CD4-positive, alpha-beta T cell treated with Interleukin-15 for 4 hours (primary cell): ENCODE results near the gene AMIGO2.
"Not testable (repeated sequence)": the region's sequence is repeated elsewhere in the genome, so short reads cannot be mapped to it uniquely, and the experiment has no call there.

ENCODE experiments used
- DNase-seq: peaks from one replicate; pipeline ENCODE4 v3.0.0-alpha.2; 2020; ENCODE audit warnings: low spot score

AMIGO2 gene, protein sequence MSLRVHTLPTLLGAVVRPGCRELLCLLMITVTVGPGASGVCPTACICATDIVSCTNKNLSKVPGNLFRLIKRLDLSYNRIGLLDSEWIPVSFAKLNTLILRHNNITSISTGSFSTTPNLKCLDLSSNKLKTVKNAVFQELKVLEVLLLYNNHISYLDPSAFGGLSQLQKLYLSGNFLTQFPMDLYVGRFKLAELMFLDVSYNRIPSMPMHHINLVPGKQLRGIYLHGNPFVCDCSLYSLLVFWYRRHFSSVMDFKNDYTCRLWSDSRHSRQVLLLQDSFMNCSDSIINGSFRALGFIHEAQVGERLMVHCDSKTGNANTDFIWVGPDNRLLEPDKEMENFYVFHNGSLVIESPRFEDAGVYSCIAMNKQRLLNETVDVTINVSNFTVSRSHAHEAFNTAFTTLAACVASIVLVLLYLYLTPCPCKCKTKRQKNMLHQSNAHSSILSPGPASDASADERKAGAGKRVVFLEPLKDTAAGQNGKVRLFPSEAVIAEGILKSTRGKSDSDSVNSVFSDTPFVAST

GRCh38 chr12:47079468-47079980, at the start of gene AMIGO2, which contains the start of gene PCED1B:
AMIGO2 (minus strand) TSS chr12:47079959; CDS start chr12:47079002, 957 bp downstream.
PCED1B (plus strand) TSS chr12:47079621; CDS start chr12:47235064, 155,443 bp downstream.
- DNase-seq: peak; percentile 69

- DNase-seq: no peak
Observed at GRCh38 chr12:47126246-47126645, 46.5 kb upstream of the AMIGO2 start.

- DNase-seq: no peak
Observed at GRCh38 chr12:47124451-47124850, 44.7 kb upstream of the AMIGO2 start.

DNA sequence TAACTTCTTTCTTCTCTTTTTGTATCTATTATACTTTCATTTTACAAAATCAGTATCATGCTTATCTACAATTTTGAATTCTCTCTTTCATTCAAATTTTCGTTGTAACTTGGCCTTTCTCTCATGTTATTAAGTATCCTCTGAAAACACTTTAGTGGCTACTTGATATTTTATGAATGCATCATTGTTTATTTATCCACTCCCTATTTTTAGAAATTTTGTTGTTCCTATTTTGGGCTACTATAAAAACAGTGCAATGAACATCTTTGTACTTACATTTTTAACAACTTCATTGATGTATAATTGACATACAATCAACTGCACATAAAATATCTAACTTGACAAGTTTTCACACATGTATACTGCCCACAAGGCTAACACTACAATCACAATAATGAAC, 44.0 kb upstream of the AMIGO2 start:
- no peak for DNase-seq

DNA sequence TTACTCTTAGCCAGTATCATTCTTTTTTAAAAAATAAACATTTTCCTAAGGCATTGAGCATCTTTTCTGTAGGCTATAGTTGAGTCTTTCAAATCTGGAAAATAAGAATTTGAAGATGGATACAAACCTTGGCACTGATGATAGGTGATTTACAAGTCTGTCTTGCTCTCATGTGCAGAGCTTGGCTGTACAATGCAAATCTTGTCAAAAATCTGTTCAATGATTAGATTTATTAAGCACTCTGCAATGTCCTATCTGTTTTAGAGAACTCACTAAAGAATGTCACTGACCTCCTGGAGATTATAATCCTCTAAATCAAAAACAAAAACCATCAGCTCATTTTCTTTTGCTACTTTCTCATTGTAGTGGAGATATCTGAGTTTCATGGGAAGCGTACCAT, 42.8 kb upstream of the AMIGO2 start:
- no peak for DNase-seq

GRCh38 chr12:47121146-47121545, 41.4 kb upstream of the AMIGO2 start:
- DNase-seq: no peak

DNA sequence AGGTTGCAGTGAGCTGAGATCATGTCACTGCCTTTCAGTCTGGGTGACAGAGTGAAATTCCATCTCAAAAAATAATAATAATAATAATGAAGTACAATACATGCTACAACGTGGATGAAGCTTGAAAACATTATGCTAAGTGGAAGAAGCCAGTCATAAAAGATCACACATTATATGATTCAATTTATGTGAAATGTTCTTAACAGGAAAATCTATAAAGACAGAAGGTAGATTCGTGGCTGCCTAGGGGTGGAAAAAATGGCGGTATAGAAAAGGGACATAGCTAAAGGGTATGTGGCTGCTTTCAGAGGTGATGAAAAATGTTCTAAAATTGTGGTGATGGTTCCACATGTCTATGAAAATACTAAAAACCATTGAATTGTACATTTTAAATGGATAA, 41.0 kb upstream of the AMIGO2 start:
- no peak for DNase-seq

GRCh38 chr12:47117305-47117704, 37.5 kb upstream of the AMIGO2 start:
- DNase-seq: not testable (repeated sequence)

DNA sequence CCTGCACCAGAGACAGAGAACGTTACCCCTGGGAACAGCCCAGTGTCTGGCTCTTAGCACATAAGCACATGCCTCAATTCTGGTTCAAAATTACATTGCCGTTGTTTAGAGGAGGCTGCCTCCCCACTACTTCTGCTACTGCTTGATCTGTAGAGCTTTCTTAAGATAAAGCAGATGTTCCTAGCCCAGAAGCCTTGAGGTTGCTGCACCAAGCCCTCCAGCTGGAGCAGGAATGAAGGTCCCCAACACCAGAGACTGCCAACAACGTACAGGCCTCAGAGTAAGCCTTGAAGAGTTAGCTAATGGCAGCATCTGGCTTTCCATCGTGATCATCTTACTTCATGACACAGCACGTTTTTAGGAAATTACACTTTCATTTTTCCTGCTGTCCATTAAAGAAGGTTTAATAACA, 34.7 kb upstream of the AMIGO2 start:
- no peak for DNase-seq

DNA sequence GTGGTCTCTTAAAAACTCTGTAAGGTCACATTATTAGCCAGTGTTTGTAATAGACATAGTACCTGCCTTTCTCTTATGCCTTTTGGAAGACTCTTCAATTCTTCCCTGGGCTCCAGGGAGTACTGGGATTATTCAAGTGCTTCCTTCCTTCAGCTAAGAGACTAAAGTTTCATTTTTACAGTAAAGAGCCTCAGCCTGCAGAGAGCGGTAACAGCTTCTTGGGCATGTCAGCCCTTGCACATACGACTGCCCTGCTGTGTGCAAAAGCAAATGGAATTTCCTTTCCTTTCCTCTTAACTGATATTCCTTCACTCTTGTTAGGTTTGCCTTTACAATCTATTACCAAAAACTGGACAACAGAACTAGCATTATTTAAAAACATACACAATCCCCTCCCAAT, 32.9 kb upstream of the AMIGO2 start:
- no peak for DNase-seq

GRCh38 chr12:47111854-47112253, 32.1 kb upstream of the AMIGO2 start:
- DNase-seq: no peak

DNA sequence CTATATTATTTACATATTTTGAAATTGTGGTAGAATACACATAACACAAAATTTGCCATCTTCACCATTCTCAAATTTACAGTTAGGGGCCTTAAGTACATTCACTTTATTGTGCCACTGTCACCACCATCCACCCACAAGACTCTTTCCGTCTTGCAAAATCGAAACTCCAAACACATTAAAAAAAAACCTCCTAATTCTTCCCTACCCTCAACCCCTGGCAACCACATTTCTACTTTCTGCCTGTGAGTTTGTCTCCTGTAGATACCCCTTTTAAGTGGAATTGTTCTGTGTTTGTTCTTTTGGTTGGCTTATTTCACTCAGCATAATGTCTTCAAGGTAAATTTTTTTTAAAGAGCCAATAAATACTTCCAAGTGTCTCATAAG, 31.6 kb upstream of the AMIGO2 start:
- DNase-seq: no peak

DNA sequence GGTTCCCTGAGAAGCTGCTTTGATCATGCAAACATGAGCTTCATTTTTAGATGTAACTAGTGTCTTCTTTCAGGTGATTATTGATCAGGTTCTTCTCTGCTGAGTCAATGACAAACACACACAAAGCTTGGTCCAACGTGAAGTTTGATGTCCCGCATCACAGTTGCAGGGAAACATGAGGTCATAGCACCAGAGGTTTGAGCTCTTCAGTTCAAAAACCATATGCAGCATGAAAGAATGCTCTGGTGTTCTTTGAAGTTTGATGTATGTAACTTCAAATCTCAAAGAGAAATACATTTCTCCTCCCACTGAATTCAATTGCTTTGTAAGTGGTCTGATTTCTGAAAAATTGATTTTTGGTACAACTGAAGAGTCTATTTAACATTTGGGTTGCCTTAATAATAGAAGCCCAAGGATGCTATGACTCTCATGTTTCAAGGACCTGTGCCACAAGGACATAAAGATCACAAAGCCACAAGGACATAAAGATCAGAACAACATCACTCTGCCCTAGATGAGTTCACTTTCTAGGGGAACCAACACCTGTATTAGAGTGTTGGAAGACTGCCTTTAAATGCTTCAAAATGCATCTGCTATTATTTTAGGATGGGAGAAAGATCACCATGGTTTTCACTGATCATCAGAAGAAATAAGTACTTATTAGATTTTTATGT, 31.1 kb upstream of the AMIGO2 start:
- DNase-seq: no peak

GRCh38 chr12:47110011-47110541, 30.3 kb upstream of the AMIGO2 start:
- no peak for DNase-seq

GRCh38 chr12:47107926-47108325, 28.2 kb upstream of the AMIGO2 start:
- DNase-seq: no peak

DNA sequence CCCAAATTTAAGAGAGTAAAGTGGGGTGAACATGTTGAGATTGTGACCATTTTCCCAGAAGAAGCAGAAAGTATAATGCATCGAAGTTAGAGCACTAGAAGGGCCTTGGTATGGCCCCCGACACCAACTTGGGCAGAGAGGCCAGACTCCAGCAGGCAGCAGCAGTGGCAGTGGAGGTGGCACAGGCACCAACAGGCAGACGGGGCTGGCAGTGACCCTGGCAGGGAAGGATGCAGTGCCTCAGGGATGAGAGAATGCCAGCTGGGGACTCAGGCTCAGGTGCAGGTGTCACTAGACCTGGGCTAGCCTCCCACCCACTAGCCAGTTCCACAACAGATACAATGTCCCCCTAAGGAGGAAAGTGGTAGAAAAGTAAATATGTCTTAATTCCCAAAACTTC, 27.7 kb upstream of the AMIGO2 start:
- DNase-seq: no peak

DNA sequence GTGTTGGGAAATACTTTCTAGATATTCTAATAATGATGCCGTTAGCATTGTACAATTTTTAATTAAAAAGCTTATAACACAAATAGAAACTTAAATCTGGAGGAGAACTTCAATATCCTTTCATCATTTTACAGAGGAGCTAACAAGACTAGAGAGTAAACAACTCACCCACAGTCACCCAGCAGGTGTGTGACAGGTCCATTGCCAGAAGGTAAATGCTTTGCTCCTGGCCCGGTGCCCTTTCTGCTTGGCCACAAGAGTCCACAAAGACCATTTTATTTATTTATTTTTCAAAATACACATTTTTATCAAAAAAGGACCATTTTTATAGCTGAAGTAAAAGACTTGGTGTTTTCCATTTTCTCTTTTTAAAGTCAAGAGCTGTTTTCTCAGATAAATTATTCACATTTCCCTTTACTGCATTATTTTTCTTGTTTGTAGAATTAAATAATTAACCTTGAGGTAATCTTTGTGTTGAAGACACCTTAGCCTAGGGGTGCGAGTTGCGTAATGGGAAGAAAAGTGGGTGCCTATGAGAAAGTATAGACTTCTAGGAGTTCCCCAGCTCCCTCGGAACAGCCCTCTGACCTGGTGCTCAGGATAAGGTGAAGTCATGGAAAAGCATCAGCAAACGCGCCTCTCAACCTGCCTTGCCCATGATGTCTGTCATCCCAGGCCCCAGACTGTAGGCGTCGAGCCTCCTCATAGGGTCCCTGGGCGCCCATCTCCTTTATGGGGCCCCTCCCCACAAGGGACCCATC, 26.3 kb upstream of the AMIGO2 start:
- DNase-seq: no peak

GRCh38 chr12:47102845-47103651, 23.3 kb upstream of the AMIGO2 start:
- DNase-seq: no peak

DNA sequence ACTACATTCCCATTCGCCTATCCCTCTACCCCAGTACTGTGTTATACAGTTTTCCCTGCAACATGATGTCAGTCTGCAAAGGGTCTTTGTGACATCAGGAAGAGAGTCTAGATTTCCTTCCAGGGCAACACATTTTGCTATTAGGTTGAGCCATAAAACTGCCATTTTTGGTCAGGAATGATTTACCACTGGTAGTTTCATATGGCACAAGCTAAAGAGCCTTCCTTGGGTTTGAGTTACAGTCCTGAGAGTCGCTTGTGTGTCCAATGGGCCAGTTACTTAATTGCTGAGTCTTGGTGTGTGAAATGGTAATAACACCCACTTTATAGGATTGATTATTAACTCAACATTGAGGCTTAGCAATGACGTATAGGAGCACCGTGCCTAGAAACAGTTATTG, 22.6 kb upstream of the AMIGO2 start:
- DNase-seq: no peak

DNA sequence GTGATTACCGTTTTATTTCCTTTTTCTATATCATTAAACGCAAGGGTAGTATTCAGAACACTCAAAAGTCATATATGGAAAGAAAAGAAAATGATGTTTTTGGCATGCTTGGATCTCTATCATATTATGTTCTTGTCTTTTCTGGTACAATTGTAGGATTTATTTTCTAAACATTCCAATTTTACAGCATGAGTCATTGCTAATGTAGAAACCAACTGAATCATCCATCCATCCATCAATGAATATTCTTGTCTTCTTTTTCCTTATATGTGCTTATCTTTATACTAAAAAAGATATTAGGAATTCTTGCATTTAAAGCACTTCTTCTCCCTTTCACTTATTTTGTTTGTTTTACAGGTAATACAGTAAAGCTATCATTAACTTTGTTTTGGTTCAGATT, 20.4 kb upstream of the AMIGO2 start:
- DNase-seq: no peak

- DNase-seq: no peak
Observed at GRCh38 chr12:47099610-47100009, 19.9 kb upstream of the AMIGO2 start.
